ENCODE results near the gene MYO16.

The MYO16 gene

GRCh38 chr13:108789476-108789875 is 160.1 kb downstream of the MYO16 start:
- DNase-seq (ENCODE audit: low read depth in 3 of 3, low spot score in 1 of 3), result no peak

GRCh38 chr13:108795841-108796240 is 166.4 kb downstream of the MYO16 start:
- no peak for DNase-seq (ENCODE audit: low read depth in 3 of 3, low spot score in 1 of 3)

GRCh38 chr13:108797354-108797753 is 167.9 kb downstream of the MYO16 start:
- no peak for DNase-seq (ENCODE audit: low read depth in 3 of 3, low spot score in 1 of 3)

GRCh38 chr13:108807841-108808240 is 178.4 kb downstream of the MYO16 start:
- DNase-seq (ENCODE audit: low read depth in 3 of 3, low spot score in 1 of 3), result no peak

GRCh38 chr13:108812165-108812564 is 182.8 kb downstream of the MYO16 start:
- no peak for DNase-seq (ENCODE audit: low read depth in 3 of 3, low spot score in 1 of 3)

GRCh38 chr13:108812661-108813060 is 183.2 kb downstream of the MYO16 start:
- DNase-seq (ENCODE audit: low read depth in 3 of 3, low spot score in 1 of 3), result no peak

GRCh38 chr13:108813587-108814170 is 184.3 kb downstream of the MYO16 start:
- no peak for DNase-seq (ENCODE audit: low read depth in 3 of 3, low spot score in 1 of 3)

- no peak for DNase-seq (ENCODE audit: low read depth in 3 of 3, low spot score in 1 of 3)
These were observed 187.0 kb downstream of the MYO16 start for GRCh38 chr13:108816375-108816774.

- no peak for DNase-seq (ENCODE audit: low read depth in 3 of 3, low spot score in 1 of 3)
These were observed 198.2 kb downstream of the MYO16 start for GRCh38 chr13:108827646-108828045.

GRCh38 chr13:108828086-108828815 is 198.8 kb downstream of the MYO16 start:
- no peak for DNase-seq (ENCODE audit: low read depth in 3 of 3, low spot score in 1 of 3)

- DNase-seq (ENCODE audit: low read depth in 3 of 3, low spot score in 1 of 3), result no peak
These were observed 201.5 kb downstream of the MYO16 start for GRCh38 chr13:108830916-108831315.

- no peak for DNase-seq (ENCODE audit: low read depth in 3 of 3, low spot score in 1 of 3)
These were observed 204.1 kb downstream of the MYO16 start for GRCh38 chr13:108833531-108833930.

GRCh38 chr13:108834193-108834592 is 204.8 kb downstream of the MYO16 start:
- DNase-seq (ENCODE audit: low read depth in 3 of 3, low spot score in 1 of 3), result no peak

GRCh38 chr13:108835083-108835482 is 205.7 kb downstream of the MYO16 start:
- no peak for DNase-seq (ENCODE audit: low read depth in 3 of 3, low spot score in 1 of 3)

- DNase-seq (ENCODE audit: low read depth in 3 of 3, low spot score in 1 of 3), result no peak
These were observed 221.3 kb downstream of the MYO16 start for GRCh38 chr13:108850691-108851090.

- no peak for DNase-seq (ENCODE audit: low read depth in 3 of 3, low spot score in 1 of 3)
These were observed 222.2 kb downstream of the MYO16 start for GRCh38 chr13:108851660-108852059.

GRCh38 chr13:108853031-108853430 is 223.6 kb downstream of the MYO16 start:
- no peak for DNase-seq (ENCODE audit: low read depth in 3 of 3, low spot score in 1 of 3)

GRCh38 chr13:108855737-108856387 is 226.5 kb downstream of the MYO16 start:
- DNase-seq (ENCODE audit: low read depth in 3 of 3, low spot score in 1 of 3), result no peak

GRCh38 chr13:108858676-108859075 is 229.3 kb downstream of the MYO16 start:
- no peak for DNase-seq (ENCODE audit: low read depth in 3 of 3, low spot score in 1 of 3)

GRCh38 chr13:108859197-108860012 is 230.0 kb downstream of the MYO16 start:
- DNase-seq (ENCODE audit: low read depth in 3 of 3, low spot score in 1 of 3), result no peak

- no peak for DNase-seq (ENCODE audit: low read depth in 3 of 3, low spot score in 1 of 3)
These were observed 231.0 kb downstream of the MYO16 start for GRCh38 chr13:108860418-108860817.

- DNase-seq (ENCODE audit: low read depth in 3 of 3, low spot score in 1 of 3), result no peak
These were observed 247.9 kb downstream of the MYO16 start for GRCh38 chr13:108877300-108877699.

All from stimulated activated CD4-positive, alpha-beta T cell treated with anti-CD3 and anti-CD28 coated beads, TNF-alpha, amount 100 ng/mL, for 1 hour (primary cell).